BJ (cell line): Measurements from ENCODE around the gene FGF1. TPM values are rescaled to one million over a fixed set of nuclear protein-coding genes. Genes with fewer than 3 reads are reported as not detected.
A peak's percentile ranks its signal among the peaks of the same experiment; 100 is the strongest.

ENCODE experiments used
- CTCF ChIA-PET: fragments of 350-600 bp; formaldehyde crosslinking; extraction: SDS; loops from one replicate; lab custom pipeline; 2021; ENCODE audit warnings: antibody characterized with exemption, inconsistent platforms; lab: Yijun Ruan, JAX
- POLR2A ChIA-PET: fragments of 300-600 bp; sonication (Branson Sonifier 250); formaldehyde crosslinking; extraction: SDS; loops from one replicate; lab custom pipeline; 2021; ENCODE audit warnings: antibody characterized with exemption; lab: Charles Lee
- DNase-seq: peaks from one replicate; pipeline ENCODE4 v3.0.0-alpha.2; 2011; ENCODE audit warnings: low read depth
- H3K27me3 ChIP-seq: 2 replicates; pipeline ENCODE4 v1.6.0; 2011; ENCODE audit warnings: low read length; ENCODE audit not compliant: control insufficient read depth, insufficient read depth
- H3K36me3 ChIP-seq: 2 replicates; pipeline ENCODE4 v1.5.1; 2011; ENCODE audit warnings: low read length; ENCODE audit not compliant: control insufficient read depth, insufficient read depth
- H3K4me3 ChIP-seq: 2 replicates; pipeline ENCODE4 v1.5.1; 2011; ENCODE audit warnings: low read depth, mild to moderate bottlenecking, control low read depth, low read length
- polyA plus RNA-seq: library from polyadenylated mRNA; depleted of rRNA; stranded (reverse); fragments of >200 nt; gene quantifications from 2 replicates; pipeline ENCODE4 v1.2.3, GENCODE V29; 2011
- TF ChIP-seq, protein P1 (sequence below): IDR thresholded peaks from 2 replicates; pipeline ENCODE4 v1.5.1; 2011; ENCODE audit warnings: low read depth, mild to moderate bottlenecking, control low read depth, inconsistent platforms, low read length, moderate library complexity; ENCODE audit not compliant: insufficient read depth

The FGF1 gene
- polyA plus RNA-seq, 1 experiment: 14.8 TPM

DNA sequence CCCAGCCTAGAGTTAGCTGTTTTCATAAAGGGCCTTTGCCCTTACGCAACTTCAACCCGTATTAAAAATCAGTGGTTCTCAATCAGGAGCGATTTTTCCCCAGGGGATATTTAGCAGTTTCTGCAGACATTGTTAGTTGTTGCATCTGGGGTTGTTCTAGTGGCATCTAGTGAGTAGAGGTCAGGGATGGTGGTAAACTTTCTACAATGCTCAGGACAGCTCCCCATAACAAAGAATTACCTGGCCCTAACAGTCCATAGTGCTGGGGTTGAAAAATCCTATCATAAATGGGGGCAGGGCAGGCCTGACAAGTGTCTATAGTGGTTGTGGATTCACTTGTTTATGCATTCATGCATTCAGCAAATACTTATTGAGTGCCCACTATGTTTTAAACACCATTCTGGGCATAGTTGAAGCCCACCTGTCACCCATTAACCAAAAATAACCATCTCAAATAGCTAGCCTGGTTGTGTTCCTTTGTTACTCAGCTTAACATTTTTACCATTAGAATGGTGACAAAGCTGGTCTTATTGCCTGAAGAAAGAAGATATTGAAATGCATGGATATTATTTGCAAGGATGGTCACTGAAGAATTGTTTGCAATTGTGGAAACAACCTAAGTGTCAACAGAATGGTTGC lies 15.9 kb upstream of the FGF1 start:
- TF ChIP-seq, protein P1, sequence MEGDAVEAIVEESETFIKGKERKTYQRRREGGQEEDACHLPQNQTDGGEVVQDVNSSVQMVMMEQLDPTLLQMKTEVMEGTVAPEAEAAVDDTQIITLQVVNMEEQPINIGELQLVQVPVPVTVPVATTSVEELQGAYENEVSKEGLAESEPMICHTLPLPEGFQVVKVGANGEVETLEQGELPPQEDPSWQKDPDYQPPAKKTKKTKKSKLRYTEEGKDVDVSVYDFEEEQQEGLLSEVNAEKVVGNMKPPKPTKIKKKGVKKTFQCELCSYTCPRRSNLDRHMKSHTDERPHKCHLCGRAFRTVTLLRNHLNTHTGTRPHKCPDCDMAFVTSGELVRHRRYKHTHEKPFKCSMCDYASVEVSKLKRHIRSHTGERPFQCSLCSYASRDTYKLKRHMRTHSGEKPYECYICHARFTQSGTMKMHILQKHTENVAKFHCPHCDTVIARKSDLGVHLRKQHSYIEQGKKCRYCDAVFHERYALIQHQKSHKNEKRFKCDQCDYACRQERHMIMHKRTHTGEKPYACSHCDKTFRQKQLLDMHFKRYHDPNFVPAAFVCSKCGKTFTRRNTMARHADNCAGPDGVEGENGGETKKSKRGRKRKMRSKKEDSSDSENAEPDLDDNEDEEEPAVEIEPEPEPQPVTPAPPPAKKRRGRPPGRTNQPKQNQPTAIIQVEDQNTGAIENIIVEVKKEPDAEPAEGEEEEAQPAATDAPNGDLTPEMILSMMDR: no peak
- no peaks in the 10 kb centered on the region; the same call in 1 of the 2 replicates for H3K27me3 ChIP-seq
- no peak overlapping the region for H3K4me3 ChIP-seq
- H3K36me3 ChIP-seq: no peaks in the 10 kb centered on the region
- no peak for DNase-seq
- ChIA-PET POLR2A (no interaction called here), CTCF (interaction anchor here (0.7 to 30.6 kb wide), 11 partner anchors 12 to 554 kb away, joined by 3 to 1105 read pairs (median 5); no protein-coding TSS in a partner anchor)

DNA sequence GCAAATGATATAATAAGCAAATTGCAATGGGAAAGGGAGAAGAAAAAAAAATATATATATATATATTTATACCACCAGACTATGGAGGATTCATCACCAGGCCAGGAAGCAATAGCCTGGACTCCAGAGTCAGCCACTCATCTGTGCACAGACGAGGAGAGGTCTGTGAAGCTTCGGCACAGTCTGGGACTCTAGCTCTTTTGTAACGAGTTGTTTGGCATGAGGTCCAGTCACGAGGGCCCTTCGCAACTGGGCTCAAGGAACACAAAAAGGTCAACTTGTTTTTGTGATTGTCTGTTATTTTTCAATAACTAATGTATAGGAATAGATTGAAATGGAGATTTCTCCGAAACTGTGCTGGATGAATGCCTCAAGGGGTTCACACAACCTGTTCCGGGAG lies 14.7 kb upstream of the FGF1 start:
- Histone ChIP-seq H3K36me3 (no peaks in the 10 kb centered on the region), H3K4me3 (no peak overlapping the region), H3K27me3 (no peaks in the 10 kb centered on the region)
- DNase-seq: no peak
- POLR2A ChIA-PET: no interaction called here
- TF ChIP-seq, protein P1: no peak
- CTCF ChIA-PET: interaction anchor here (0.7 to 30.6 kb wide), 7 partner anchors 13 to 179 kb away, joined by 3 to 1105 read pairs (median 101); no protein-coding TSS in a partner anchor

DNA sequence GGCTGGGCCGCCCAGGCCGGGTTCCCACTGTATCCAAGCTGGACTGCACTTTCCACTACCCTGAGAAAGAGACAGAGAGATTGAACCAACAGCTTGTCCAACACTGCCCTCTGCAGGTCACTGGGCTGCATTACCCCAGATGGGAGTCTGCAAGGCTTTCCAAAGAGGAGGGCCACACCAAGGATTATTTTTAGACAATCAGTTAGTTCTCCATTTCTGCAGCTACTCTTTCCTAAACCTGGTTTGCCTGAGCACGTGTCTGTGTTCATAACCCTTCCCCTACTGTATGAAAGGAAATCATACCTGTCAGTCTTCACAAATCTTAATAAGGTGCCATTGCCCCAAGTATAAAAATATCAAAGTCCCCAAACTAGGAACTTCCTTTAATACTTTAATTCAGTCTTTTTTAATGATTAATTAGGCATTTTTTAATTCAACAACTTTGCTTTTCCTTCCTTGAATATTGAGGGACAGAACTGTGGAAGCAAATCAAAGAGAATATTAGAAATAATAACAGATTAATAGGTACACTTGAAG lies 13.4 kb upstream of the FGF1 start:
- no peak for DNase-seq
- Histone ChIP-seq H3K36me3 (no peaks in the 10 kb centered on the region), H3K4me3 (no peak overlapping the region), H3K27me3 (no peaks in the 10 kb centered on the region)
- POLR2A ChIA-PET: interaction anchor here (2.4 kb wide), 1 partner anchor 44 kb away, joined by 9 read pairs; no protein-coding TSS in a partner anchor
- CTCF ChIA-PET: interaction anchor here (0.6 to 30.6 kb wide), 32 partner anchors 9 to 708 kb away, joined by 3 to 1105 read pairs (median 10); partner anchors contain the start of gene FGF1
- TF ChIP-seq, protein P1: peak; percentile 95

DNA sequence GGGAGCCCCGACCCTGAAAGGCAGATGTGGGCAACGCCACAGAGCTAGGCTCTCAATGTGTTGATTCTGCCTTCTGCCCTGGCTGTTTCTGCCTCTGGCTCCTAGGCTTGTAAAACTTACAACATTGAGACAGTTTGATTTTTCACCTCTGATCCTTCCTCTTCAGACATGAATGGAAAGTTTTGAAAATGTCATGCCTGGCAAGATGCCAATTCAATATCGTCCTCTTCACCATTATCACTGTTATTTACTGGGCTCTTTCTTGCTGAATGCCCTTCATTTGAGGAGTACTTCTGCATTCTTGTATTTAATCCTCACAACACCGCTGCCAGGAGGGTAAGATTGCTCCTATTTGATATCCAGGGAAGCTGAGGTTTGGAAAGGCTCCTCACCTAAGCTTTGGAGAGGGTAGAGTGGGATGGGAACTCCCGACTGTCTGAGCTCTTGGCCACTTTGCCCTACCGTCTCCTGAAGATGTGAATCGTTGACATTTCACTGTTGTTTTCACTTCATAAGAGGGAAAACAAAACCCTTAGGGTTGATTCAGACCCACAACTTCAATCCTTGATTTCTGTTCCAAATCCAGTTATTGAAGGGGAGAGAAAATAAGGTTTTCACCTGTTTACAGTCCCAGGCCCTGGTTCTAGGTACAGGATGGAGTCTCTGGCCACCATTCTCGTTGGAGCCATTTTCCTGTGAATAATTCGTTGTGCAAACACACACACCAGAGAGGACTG lies 12.7 kb upstream of the FGF1 start:
- POLR2A ChIA-PET: interaction anchor here (2.4 kb wide), 1 partner anchor 43 kb away, joined by 9 read pairs; no protein-coding TSS in a partner anchor
- CTCF ChIA-PET: interaction anchor here (0.6 to 30.6 kb wide), 32 partner anchors 9 to 546 kb away, joined by 3 to 1105 read pairs (median 10); partner anchors contain the start of gene FGF1

More for the DNA sequence above, 12.7 kb upstream of the FGF1 start:
- TF ChIP-seq, protein P1: no peak
- H3K27me3 ChIP-seq: no peaks in the 10 kb centered on the region
- DNase-seq: no peak
- H3K4me3 ChIP-seq: no peak overlapping the region
- no peaks in the 10 kb centered on the region for H3K36me3 ChIP-seq
